ENCODE results near the gene ZFHX3. TPM values are rescaled to one million over a fixed set of nuclear protein-coding genes. Genes with fewer than 3 reads are reported as not detected.

ZFHX3 gene
- total and polyA plus RNA-seq, 10 of the 15 experiments (the other 5 are each of a cell fraction or from before 2014, with no cell fraction given), result 0.68 to 8.6 (median 2.0) TPM

GRCh38 chr16:73092236-73092781, 44.4 kb upstream of the ZFHX3 start:
- ChIA-PET RAD21 (ENCODE audit: unreplicated experiment) (no interaction called here), SMC1A (ENCODE audit: uncharacterized antibody, unreplicated experiment) (no interaction called here), CTCF (interaction anchor here (1.3 kb wide), 1 partner anchor 260 kb away, joined by 3 read pairs; no protein-coding TSS in a partner anchor), POLR2A (no interaction called here)
- 67% methylated on average over 16 of the region's 16 CpGs for WGBS (ENCODE audit: insufficient coverage, insufficient replicate concordance, low lambda C conversion rate, missing lambda C conversion rate)
- TF ChIP-seq POU2F2 (IDR thresholded peaks at IDR 0.05; ENCODE audit: borderline replicate concordance, low read depth, low read length), result no peak
- TF ChIP-seq RAD51 (IDR thresholded peaks at IDR 0.05), result no peak
- TF ChIP-seq MYC (IDR thresholded peaks at IDR 0.05; ENCODE audit: insufficient read depth, insufficient read length, insufficient replicate concordance, low read length, severe bottlenecking), result no peak
- TF ChIP-seq, protein P1, sequence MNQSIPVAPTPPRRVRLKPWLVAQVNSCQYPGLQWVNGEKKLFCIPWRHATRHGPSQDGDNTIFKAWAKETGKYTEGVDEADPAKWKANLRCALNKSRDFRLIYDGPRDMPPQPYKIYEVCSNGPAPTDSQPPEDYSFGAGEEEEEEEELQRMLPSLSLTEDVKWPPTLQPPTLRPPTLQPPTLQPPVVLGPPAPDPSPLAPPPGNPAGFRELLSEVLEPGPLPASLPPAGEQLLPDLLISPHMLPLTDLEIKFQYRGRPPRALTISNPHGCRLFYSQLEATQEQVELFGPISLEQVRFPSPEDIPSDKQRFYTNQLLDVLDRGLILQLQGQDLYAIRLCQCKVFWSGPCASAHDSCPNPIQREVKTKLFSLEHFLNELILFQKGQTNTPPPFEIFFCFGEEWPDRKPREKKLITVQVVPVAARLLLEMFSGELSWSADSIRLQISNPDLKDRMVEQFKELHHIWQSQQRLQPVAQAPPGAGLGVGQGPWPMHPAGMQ (IDR thresholded peaks at IDR 0.05; ENCODE audit: borderline replicate concordance), result no peak
- no peak for TF ChIP-seq ZNF622 (IDR thresholded peaks at IDR 0.05)
- no peaks in the 10 kb centered on the region for H3K4me1 ChIP-seq (ENCODE audit: control insufficient read depth, insufficient read depth, low read length)
- in situ Hi-C loops (cut with MboI), result no loop called here
- no peak for DNase-seq (ENCODE audit: low read depth, low spot score)
- H3K9ac ChIP-seq (ENCODE audit: control insufficient read depth, insufficient read depth, low read length), result no peak overlapping the region
- no peak overlapping the region for H3K4me3 ChIP-seq
- no peaks in the 10 kb centered on the region for H4K20me1 ChIP-seq (ENCODE audit: control insufficient read depth, insufficient read depth)
- H3K27ac ChIP-seq (ENCODE audit: control insufficient read depth, insufficient read depth), result no peak overlapping the region
- H3K79me2 ChIP-seq (ENCODE audit: control insufficient read depth, insufficient read depth, low read length), result no peaks in the 10 kb centered on the region
- H2AFZ ChIP-seq (ENCODE audit: control insufficient read depth, low read depth, low read length), result no peak overlapping the region
- no peak for ATAC-seq
- no peaks in the 10 kb centered on the region; a peak in 2 of 4 replicates for H3K27me3 ChIP-seq (replicated peaks in 1 of 2; ENCODE audit: control insufficient read depth in 2 of 2, insufficient read depth in 2 of 2, low read length in 1 of 2)
- H3K36me3 ChIP-seq (ENCODE audit: control insufficient read depth in 2 of 2, insufficient read depth in 2 of 2, low read length in 1 of 2), result no peaks in the 10 kb centered on the region
- intact Hi-C loops (cut with micrococcal nuclease; ENCODE audit: unreplicated experiment), result no loop called here
- no TSS peak for BruUV-seq (replicated peaks)
- no peaks in the 10 kb centered on the region for H3K9me3 ChIP-seq (replicated peaks; ENCODE audit: control insufficient read depth, insufficient read depth, low read length)
- H3K4me2 ChIP-seq (ENCODE audit: control insufficient read depth, insufficient read depth), result no peak overlapping the region
- FAIRE-seq, result no peak

DNA sequence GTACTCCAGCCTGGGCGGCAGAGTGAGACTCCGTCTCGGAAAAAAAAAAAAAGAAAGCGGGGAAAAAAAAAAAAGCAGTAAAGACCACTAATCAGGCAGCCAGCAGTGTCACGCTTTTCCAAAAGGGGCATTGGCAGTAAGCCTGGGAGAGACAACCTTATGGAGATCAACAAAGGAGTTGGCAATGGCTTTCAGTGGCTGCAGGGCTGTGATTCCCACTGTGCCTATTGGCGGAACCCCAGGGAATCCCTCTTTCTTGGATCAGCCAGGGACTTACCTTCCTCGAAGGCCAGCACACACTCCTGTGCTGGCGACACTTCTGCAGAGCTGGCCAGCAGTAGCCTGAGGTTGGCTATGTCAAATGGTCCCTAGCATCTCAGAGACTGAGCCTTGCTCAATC, 43.2 kb upstream of the ZFHX3 start:
- CTCF ChIA-PET, result interaction anchor here (1.3 kb wide), 1 partner anchor 259 kb away, joined by 3 read pairs; no protein-coding TSS in a partner anchor
- BruUV-seq (replicated peaks), result no TSS peak
- ATAC-seq (no peak), FAIRE-seq (no peak), DNase-seq (ENCODE audit: low read depth, low spot score) (no peak)
- H3K4me1 ChIP-seq (ENCODE audit: control insufficient read depth, insufficient read depth, low read length), result no peaks in the 10 kb centered on the region
- no peak overlapping the region for H3K4me2 ChIP-seq (ENCODE audit: control insufficient read depth, insufficient read depth)
- no peak overlapping the region for H3K4me3 ChIP-seq
- H3K9me3 ChIP-seq (replicated peaks; ENCODE audit: control insufficient read depth, insufficient read depth, low read length), result no peaks in the 10 kb centered on the region
- WGBS (ENCODE audit: insufficient coverage, insufficient replicate concordance, low lambda C conversion rate, missing lambda C conversion rate), result 62% methylated on average over 4 of the region's 8 CpGs
- no peak overlapping the region for H3K27ac ChIP-seq (ENCODE audit: control insufficient read depth, insufficient read depth)
- in situ Hi-C loops (cut with MboI) (no loop called here), intact Hi-C loops (cut with micrococcal nuclease; ENCODE audit: unreplicated experiment) (no loop called here)
- H3K79me2 ChIP-seq (ENCODE audit: control insufficient read depth, insufficient read depth, low read length), result no peaks in the 10 kb centered on the region
- H4K20me1 ChIP-seq (ENCODE audit: control insufficient read depth, insufficient read depth), result no peaks in the 10 kb centered on the region
- RAD21 ChIA-PET (ENCODE audit: unreplicated experiment), result no interaction called here
- no peaks in the 10 kb centered on the region for H3K36me3 ChIP-seq (ENCODE audit: control insufficient read depth in 2 of 2, insufficient read depth in 2 of 2, low read length in 1 of 2)
- POLR2A ChIA-PET, result no interaction called here
- H3K9ac ChIP-seq (ENCODE audit: control insufficient read depth, insufficient read depth, low read length), result no peak overlapping the region
- no peak overlapping the region for H2AFZ ChIP-seq (ENCODE audit: control insufficient read depth, low read depth, low read length)
- H3K27me3 ChIP-seq (replicated peaks in 1 of 2; ENCODE audit: control insufficient read depth in 2 of 2, insufficient read depth in 2 of 2, low read length in 1 of 2), result no peaks in the 10 kb centered on the region; a peak in 1 of 4 replicates
- SMC1A ChIA-PET (ENCODE audit: uncharacterized antibody, unreplicated experiment), result no interaction called here
- TF ChIP-seq RBBP5 (conservative IDR thresholded peaks at IDR 0.05), result no peak
- TF ChIP-seq NRF1 (conservative IDR thresholded peaks at IDR 0.05; ENCODE audit: low read depth, low read length), result no peak
- TF ChIP-seq BMI1 (IDR thresholded peaks at IDR 0.05; ENCODE audit: borderline replicate concordance), result no peak
- no peak for TF ChIP-seq RAD51 (IDR thresholded peaks at IDR 0.05)
- no peak for TF ChIP-seq CHD4 (IDR thresholded peaks at IDR 0.05)
- TF ChIP-seq SMC3 (IDR thresholded peaks at IDR 0.05; ENCODE audit: borderline replicate concordance, low read length), result no peak
- TF ChIP-seq LARP7 (IDR thresholded peaks at IDR 0.05), result no peak
- TF ChIP-seq POLR2AphosphoS2 (IDR thresholded peaks at IDR 0.05; ENCODE audit: low read depth, low read length), result no peak
- no peak for TF ChIP-seq MEF2A (IDR thresholded peaks at IDR 0.05; ENCODE audit: insufficient read depth, low read depth, low read length)
- TF ChIP-seq, protein P2, sequence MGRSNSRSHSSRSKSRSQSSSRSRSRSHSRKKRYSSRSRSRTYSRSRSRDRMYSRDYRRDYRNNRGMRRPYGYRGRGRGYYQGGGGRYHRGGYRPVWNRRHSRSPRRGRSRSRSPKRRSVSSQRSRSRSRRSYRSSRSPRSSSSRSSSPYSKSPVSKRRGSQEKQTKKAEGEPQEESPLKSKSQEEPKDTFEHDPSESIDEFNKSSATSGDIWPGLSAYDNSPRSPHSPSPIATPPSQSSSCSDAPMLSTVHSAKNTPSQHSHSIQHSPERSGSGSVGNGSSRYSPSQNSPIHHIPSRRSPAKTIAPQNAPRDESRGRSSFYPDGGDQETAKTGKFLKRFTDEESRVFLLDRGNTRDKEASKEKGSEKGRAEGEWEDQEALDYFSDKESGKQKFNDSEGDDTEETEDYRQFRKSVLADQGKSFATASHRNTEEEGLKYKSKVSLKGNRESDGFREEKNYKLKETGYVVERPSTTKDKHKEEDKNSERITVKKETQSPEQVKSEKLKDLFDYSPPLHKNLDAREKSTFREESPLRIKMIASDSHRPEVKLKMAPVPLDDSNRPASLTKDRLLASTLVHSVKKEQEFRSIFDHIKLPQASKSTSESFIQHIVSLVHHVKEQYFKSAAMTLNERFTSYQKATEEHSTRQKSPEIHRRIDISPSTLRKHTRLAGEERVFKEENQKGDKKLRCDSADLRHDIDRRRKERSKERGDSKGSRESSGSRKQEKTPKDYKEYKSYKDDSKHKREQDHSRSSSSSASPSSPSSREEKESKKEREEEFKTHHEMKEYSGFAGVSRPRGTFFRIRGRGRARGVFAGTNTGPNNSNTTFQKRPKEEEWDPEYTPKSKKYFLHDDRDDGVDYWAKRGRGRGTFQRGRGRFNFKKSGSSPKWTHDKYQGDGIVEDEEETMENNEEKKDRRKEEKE (IDR thresholded peaks at IDR 0.05), result no peak
- no peak for TF ChIP-seq EZH2 (IDR thresholded peaks at IDR 0.05; ENCODE audit: borderline replicate concordance, control insufficient read depth, low read depth, low read length)
